GM18505 (cell line): ENCODE results near the gene NAV1.
"Not testable (repeated sequence)": the region's sequence is repeated elsewhere in the genome, so short reads cannot be mapped to it uniquely, and the experiment has no call there.

Experiments
- ATAC-seq: cut with Tn5 transposase; IDR thresholded peaks from one replicate; pipeline ENCODE4 v1.9.1; 2021; ENCODE audit not compliant: unreplicated experiment
- POLR2A ChIP-seq: IDR thresholded peaks from 4 replicates; pipeline ENCODE4 v1.6.1; 2011; ENCODE audit warnings: borderline replicate concordance; ENCODE audit not compliant: insufficient read depth, insufficient read length; ENCODE audit errors: extremely low read depth

NAV1 gene

GRCh38 chr1:201511396-201511940, 27.5 kb upstream of the NAV1 start:
- TF ChIP-seq POLR2A, result no peak
- ATAC-seq, result no peak

GRCh38 chr1:201511941-201512539, 26.9 kb upstream of the NAV1 start:
- no peak for TF ChIP-seq POLR2A

GRCh38 chr1:201513498-201514243, 25.3 kb upstream of the NAV1 start:
- no peak for ATAC-seq
- TF ChIP-seq POLR2A, result no peak

More at GRCh38 chr1:201511941-201512539, 26.9 kb upstream of the NAV1 start:
- ATAC-seq, result no peak

DNA sequence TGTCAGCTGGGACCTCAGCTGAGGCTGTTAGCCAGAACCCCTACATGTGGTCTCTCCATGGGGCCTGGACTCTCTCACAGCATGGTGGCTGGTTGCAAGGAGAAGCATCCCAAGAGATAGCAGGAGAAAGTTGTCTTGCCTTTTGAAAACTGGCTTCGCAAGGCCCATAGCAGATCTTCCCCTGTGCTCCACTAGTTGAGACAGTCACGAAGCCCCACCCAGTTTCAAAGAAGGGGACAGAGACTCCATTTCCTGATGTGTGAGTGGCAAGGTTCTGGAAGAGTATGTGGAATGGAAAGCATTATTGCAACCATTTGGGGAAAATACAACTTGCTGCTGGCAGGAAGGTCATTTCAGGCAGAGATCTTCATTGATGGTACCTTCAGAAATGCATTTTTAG, 24.5 kb upstream of the NAV1 start:
- no peak for TF ChIP-seq POLR2A
- ATAC-seq, result no peak

GRCh38 chr1:201515062-201515750, 23.7 kb upstream of the NAV1 start:
- no peak for ATAC-seq
- TF ChIP-seq POLR2A, result no peak

DNA sequence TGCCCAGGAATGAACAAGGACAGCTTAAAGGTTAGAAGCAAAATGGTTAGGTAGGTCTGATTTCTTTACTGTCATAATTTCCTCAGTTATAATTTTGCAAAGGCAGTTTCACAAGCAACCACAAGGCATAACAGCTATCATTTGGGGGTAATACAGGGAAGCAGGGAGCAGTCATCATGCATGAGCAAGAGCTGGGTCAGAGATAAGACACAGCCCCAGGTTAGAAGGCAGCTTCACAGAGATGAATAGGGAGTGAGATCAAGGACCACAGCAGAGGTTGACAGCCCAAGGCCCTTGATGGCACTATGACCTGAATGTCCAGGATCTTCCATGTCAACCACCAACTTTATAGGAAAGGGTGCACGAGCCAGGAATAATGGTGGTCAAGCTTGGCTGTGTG, 23.0 kb upstream of the NAV1 start:
- no peak for TF ChIP-seq POLR2A
- no peak for ATAC-seq

DNA sequence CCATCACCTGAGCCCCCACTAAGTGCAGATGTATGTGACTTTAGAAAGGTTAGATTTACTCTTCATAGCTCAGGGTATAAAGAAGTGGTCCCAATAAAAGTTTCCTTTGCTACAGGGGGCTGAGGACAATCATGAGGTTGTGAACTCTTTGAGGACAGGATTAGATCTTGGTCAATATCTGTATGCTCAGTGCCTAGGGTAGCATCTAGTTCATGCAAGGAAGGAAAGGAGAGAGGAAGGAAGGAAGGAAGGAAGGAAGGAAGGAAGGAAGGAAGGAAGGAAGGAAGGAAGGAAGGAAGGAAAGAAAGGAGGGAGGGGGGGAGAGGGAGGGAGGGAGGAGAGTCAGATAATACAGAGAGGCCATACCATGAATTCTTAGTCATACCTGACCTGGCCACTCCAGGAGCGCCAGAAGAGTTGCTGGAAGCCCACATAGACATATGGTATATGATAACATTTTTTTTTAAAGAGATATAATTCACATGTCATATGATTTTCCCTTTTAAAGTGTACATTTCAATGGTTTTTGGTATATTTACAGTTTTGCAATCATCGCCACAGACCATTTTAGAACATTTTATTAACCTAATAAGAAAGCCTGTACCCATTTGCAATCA, 22.3 kb upstream of the NAV1 start:
- ATAC-seq, result no peak
- TF ChIP-seq POLR2A, result no peak

DNA sequence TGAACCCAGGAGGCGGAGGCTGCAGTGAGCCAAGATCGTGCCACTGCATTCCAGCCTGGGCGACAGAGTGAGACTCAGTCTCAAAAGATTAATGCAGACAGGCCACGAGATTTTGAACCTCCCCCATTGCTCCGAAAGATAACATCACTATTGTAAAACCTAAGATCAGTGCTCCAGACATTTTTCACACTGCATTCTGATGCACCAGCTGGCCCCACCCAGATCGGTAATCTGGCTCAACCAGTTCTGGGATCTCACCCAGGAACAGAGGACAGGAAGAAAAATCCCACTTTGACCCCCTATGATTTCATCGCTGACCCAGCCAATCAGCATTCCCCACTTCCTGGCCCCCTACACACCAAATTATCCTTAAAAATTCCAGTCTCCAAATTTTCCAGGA, 21.3 kb upstream of the NAV1 start:
- TF ChIP-seq POLR2A, result no peak
- no peak for ATAC-seq

- no peak for TF ChIP-seq POLR2A
- no peak for ATAC-seq
These were observed 20.9 kb upstream of the NAV1 start for GRCh38 chr1:201518071-201518470.

- not testable (repeated sequence) for ATAC-seq
These were observed 18.8 kb upstream of the NAV1 start for GRCh38 chr1:201520046-201520575.

- no peak for TF ChIP-seq POLR2A
- ATAC-seq, result no peak
These were observed 13.6 kb upstream of the NAV1 start for GRCh38 chr1:201525193-201525778.

GRCh38 chr1:201527879-201528278, 11.0 kb upstream of the NAV1 start:
- TF ChIP-seq POLR2A, result no peak

DNA sequence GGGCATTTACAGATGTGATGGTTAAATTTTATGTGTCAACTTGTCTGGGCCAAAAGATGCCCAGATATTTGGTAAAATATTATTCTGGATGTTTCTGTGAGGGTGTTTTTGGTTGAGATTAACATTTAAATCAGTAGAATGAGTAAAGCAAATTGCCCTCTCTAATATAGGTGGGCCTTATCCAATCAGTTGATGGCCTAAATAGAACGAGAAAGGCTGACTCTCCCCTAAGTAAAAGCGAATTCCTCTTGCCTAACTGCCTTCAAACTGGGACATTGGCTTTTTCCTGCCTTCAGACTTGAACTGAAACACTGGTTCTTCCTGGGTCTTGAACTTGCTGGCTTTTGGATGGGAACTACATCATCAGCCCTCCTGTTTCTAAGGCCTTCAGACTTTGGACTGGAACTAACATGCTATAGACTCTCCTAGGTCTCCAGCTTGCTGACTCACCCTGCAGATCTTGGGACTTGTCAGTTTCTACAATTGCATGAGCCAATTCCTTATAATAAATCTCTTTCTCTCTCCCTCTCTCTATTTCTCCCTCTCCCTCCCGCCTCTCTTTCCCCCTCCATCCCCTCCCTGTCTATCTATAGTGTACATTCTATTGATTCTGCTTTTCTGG, 10.2 kb upstream of the NAV1 start:
- ATAC-seq, result no peak
- TF ChIP-seq POLR2A, result no peak

More at GRCh38 chr1:201527879-201528278, 11.0 kb upstream of the NAV1 start:
- no peak for ATAC-seq
